ENCODE results near the gene HSPA13.

Gene HSPA13

GRCh38 chr21:14384453-14384852 is 1.5 kb upstream of the HSPA13 start:
- no CpG with 5 or more reads among the region's 2 CpGs for WGBS (ENCODE audit: extremely low coverage, insufficient coverage, insufficient read length)
- no peak overlapping the region for H3K4me2 ChIP-seq (ENCODE audit: low read length)
- H3K4me3 ChIP-seq (ENCODE audit: low read depth, low read length) = no peak overlapping the region
- H3K9ac ChIP-seq (ENCODE audit: low read length) = no peak overlapping the region
- H3K27ac ChIP-seq (ENCODE audit: low read depth, low read length) = no peak overlapping the region
- no peak overlapping the region for H2BK12ac ChIP-seq (ENCODE audit: low read length)
- no peaks in the 10 kb centered on the region for H3K4me1 ChIP-seq (ENCODE audit: control insufficient read depth in 1 of 2, insufficient read depth in 2 of 2, low read length in 2 of 2)
- no peak overlapping the region for H3K23ac ChIP-seq (ENCODE audit: low read length)
- H3K18ac ChIP-seq (ENCODE audit: low read length) = no peak overlapping the region
- no peak overlapping the region for H2AK5ac ChIP-seq (ENCODE audit: low read length)
- H3K4ac ChIP-seq (ENCODE audit: low read depth, low read length) = no peak overlapping the region
- no peak for DNase-seq
- no peak overlapping the region for H4K12ac ChIP-seq (ENCODE audit: low read depth, low read length)
- H4K91ac ChIP-seq (ENCODE audit: low read depth, low read length) = no peak overlapping the region
- no peak overlapping the region for H4K8ac ChIP-seq (ENCODE audit: low read depth, low read length)
- H2AFZ ChIP-seq (ENCODE audit: insufficient read depth, low read length, poor library complexity) = no peak overlapping the region
- H3K27me3 ChIP-seq (ENCODE audit: insufficient read depth, low read length) = no peaks in the 10 kb centered on the region
- peaks cover 0 to 2% of the 10 kb centered on the region in 2 experiments for H3K36me3 ChIP-seq (ENCODE audit: control insufficient read depth in 1 of 2, insufficient read depth in 2 of 2, low read length in 2 of 2)
- no peaks in the 10 kb centered on the region for H3K9me3 ChIP-seq (ENCODE audit: insufficient read depth, low read depth, low read length)
- peaks cover 4% of the 10 kb centered on the region for H3K79me1 ChIP-seq (ENCODE audit: low read length)
- no peak overlapping the region for H3K14ac ChIP-seq (ENCODE audit: low read length)
- H3K79me2 ChIP-seq (ENCODE audit: control insufficient read depth, insufficient read depth, low read length, poor library complexity) = peaks cover 4% of the 10 kb centered on the region
- H2BK120ac ChIP-seq (ENCODE audit: insufficient read depth, low read length, poor library complexity) = no peak overlapping the region
- H2BK5ac ChIP-seq (ENCODE audit: low read depth, low read length, poor library complexity) = no peak overlapping the region

GRCh38 chr21:14383596-14384180 is 742 bp upstream of the HSPA13 start:
- no CpG with 5 or more reads among the region's 21 CpGs for WGBS (ENCODE audit: extremely low coverage, insufficient coverage, insufficient read length)
- no peaks in the 10 kb centered on the region for H3K4me1 ChIP-seq (ENCODE audit: control insufficient read depth in 1 of 2, insufficient read depth in 2 of 2, low read length in 2 of 2)
- H2AFZ ChIP-seq (ENCODE audit: insufficient read depth, low read length, poor library complexity) = peak overlapping the region; percentile 67
- H2BK5ac ChIP-seq (ENCODE audit: low read depth, low read length, poor library complexity) = peak overlapping the region; percentile 31
- no peak overlapping the region for H3K27ac ChIP-seq (ENCODE audit: low read depth, low read length)
- DNase-seq = peak; percentile 2 to 34
- H3K79me1 ChIP-seq (ENCODE audit: low read length) = peaks cover 4% of the 10 kb centered on the region
- H3K4ac ChIP-seq (ENCODE audit: low read depth, low read length) = no peak overlapping the region
- no peak overlapping the region for H4K91ac ChIP-seq (ENCODE audit: low read depth, low read length)
- H3K9me3 ChIP-seq (ENCODE audit: insufficient read depth, low read depth, low read length) = no peaks in the 10 kb centered on the region
- H3K23ac ChIP-seq (ENCODE audit: low read length) = no peak overlapping the region
- no peaks in the 10 kb centered on the region for H3K27me3 ChIP-seq (ENCODE audit: insufficient read depth, low read length)
- H3K14ac ChIP-seq (ENCODE audit: low read length) = no peak overlapping the region
- H2AK5ac ChIP-seq (ENCODE audit: low read length) = no peak overlapping the region
- H3K79me2 ChIP-seq (ENCODE audit: control insufficient read depth, insufficient read depth, low read length, poor library complexity) = peaks cover 4% of the 10 kb centered on the region
- H4K8ac ChIP-seq (ENCODE audit: low read depth, low read length) = peak overlapping the region; percentile 87
- peak overlapping the region; percentile 68 for H3K9ac ChIP-seq (ENCODE audit: low read length)
- H3K4me2 ChIP-seq (ENCODE audit: low read length) = peak overlapping the region; percentile 94
- no peak overlapping the region for H3K18ac ChIP-seq (ENCODE audit: low read length)
- H3K4me3 ChIP-seq (ENCODE audit: low read depth, low read length) = peak overlapping the region; percentile 79
- peaks cover under 1 to 3% of the 10 kb centered on the region in 2 experiments for H3K36me3 ChIP-seq (ENCODE audit: control insufficient read depth in 1 of 2, insufficient read depth in 2 of 2, low read length in 2 of 2)
- peak overlapping the region; percentile 65 for H4K12ac ChIP-seq (ENCODE audit: low read depth, low read length)
- H2BK12ac ChIP-seq (ENCODE audit: low read length) = no peak overlapping the region
- H2BK120ac ChIP-seq (ENCODE audit: insufficient read depth, low read length, poor library complexity) = no peak overlapping the region

- no peak overlapping the region for H2AK5ac ChIP-seq (ENCODE audit: low read length)
- H3K9ac ChIP-seq (ENCODE audit: low read length) = peak overlapping the region; percentile 41
- no CpG with 5 or more reads among the region's 9 CpGs for WGBS (ENCODE audit: extremely low coverage, insufficient coverage, insufficient read length)
- peaks cover 10% of the 10 kb centered on the region in 2 experiments for H3K36me3 ChIP-seq (ENCODE audit: control insufficient read depth in 1 of 2, insufficient read depth in 2 of 2, low read length in 2 of 2)
- H3K4me1 ChIP-seq (ENCODE audit: control insufficient read depth in 1 of 2, insufficient read depth in 2 of 2, low read length in 2 of 2) = no peaks in the 10 kb centered on the region
- H3K4me3 ChIP-seq (ENCODE audit: low read depth, low read length) = peak overlapping the region; percentile 82
- H2BK5ac ChIP-seq (ENCODE audit: low read depth, low read length, poor library complexity) = peak overlapping the region; percentile 70
- H4K12ac ChIP-seq (ENCODE audit: low read depth, low read length) = peak overlapping the region; percentile 66
- H3K9me3 ChIP-seq (ENCODE audit: insufficient read depth, low read depth, low read length) = no peaks in the 10 kb centered on the region
- H3K79me1 ChIP-seq (ENCODE audit: low read length) = peaks cover 4% of the 10 kb centered on the region
- peaks cover 4% of the 10 kb centered on the region for H3K79me2 ChIP-seq (ENCODE audit: control insufficient read depth, insufficient read depth, low read length, poor library complexity)
- H3K27me3 ChIP-seq (ENCODE audit: insufficient read depth, low read length) = no peaks in the 10 kb centered on the region
- H4K91ac ChIP-seq (ENCODE audit: low read depth, low read length) = peak overlapping the region; percentile 78
- H2AFZ ChIP-seq (ENCODE audit: insufficient read depth, low read length, poor library complexity) = peak overlapping the region; percentile 83
- H2BK12ac ChIP-seq (ENCODE audit: low read length) = no peak overlapping the region
- peak overlapping the region; percentile 68 for H3K4ac ChIP-seq (ENCODE audit: low read depth, low read length)
- peak overlapping the region; percentile 69 for H3K18ac ChIP-seq (ENCODE audit: low read length)
- no peak for DNase-seq
- no peak overlapping the region for H3K23ac ChIP-seq (ENCODE audit: low read length)
- H3K14ac ChIP-seq (ENCODE audit: low read length) = peak overlapping the region; percentile 76
- peak overlapping the region; percentile 46 for H3K4me2 ChIP-seq (ENCODE audit: low read length)
- H4K8ac ChIP-seq (ENCODE audit: low read depth, low read length) = peak overlapping the region; percentile 92
- H2BK120ac ChIP-seq (ENCODE audit: insufficient read depth, low read length, poor library complexity) = no peak overlapping the region
- peak overlapping the region; percentile 51 for H3K27ac ChIP-seq (ENCODE audit: low read depth, low read length)
Observed at GRCh38 chr21:14382486-14382834, 486 bp downstream of the HSPA13 start.

GRCh38 chr21:14376854-14377253 is 6.1 kb downstream of the HSPA13 start:
- Histone ChIP-seq H2AFZ (ENCODE audit: insufficient read depth, low read length, poor library complexity) (no peak overlapping the region), H2BK12ac (ENCODE audit: low read length) (no peak overlapping the region), H3K4me2 (ENCODE audit: low read length) (no peak overlapping the region), H4K8ac (ENCODE audit: low read depth, low read length) (no peak overlapping the region), H2BK5ac (ENCODE audit: low read depth, low read length, poor library complexity) (no peak overlapping the region), H2BK120ac (ENCODE audit: insufficient read depth, low read length, poor library complexity) (no peak overlapping the region), H3K14ac (ENCODE audit: low read length) (no peak overlapping the region), H3K9ac (ENCODE audit: low read length) (no peak overlapping the region), H4K91ac (ENCODE audit: low read depth, low read length) (no peak overlapping the region), H3K9me3 (ENCODE audit: insufficient read depth, low read depth, low read length) (no peaks in the 10 kb centered on the region), H3K4me3 (ENCODE audit: low read depth, low read length) (no peak overlapping the region), H3K27me3 (ENCODE audit: insufficient read depth, low read length) (no peaks in the 10 kb centered on the region), H3K27ac (ENCODE audit: low read depth, low read length) (no peak overlapping the region), H2AK5ac (ENCODE audit: low read length) (no peak overlapping the region), H3K4me1 (ENCODE audit: control insufficient read depth in 1 of 2, insufficient read depth in 2 of 2, low read length in 2 of 2) (no peaks in the 10 kb centered on the region), H4K12ac (ENCODE audit: low read depth, low read length) (no peak overlapping the region), H3K4ac (ENCODE audit: low read depth, low read length) (no peak overlapping the region), H3K18ac (ENCODE audit: low read length) (no peak overlapping the region), H3K79me2 (ENCODE audit: control insufficient read depth, insufficient read depth, low read length, poor library complexity) (no peaks in the 10 kb centered on the region), H3K23ac (ENCODE audit: low read length) (no peak overlapping the region), H3K79me1 (ENCODE audit: low read length) (no peaks in the 10 kb centered on the region), H3K36me3 (ENCODE audit: control insufficient read depth in 1 of 2, insufficient read depth in 2 of 2, low read length in 2 of 2) (peaks cover 20 to 29% of the 10 kb centered on the region in 2 experiments)
- no peak for DNase-seq
- no CpG with 5 or more reads among the region's 2 CpGs for WGBS (ENCODE audit: extremely low coverage, insufficient coverage, insufficient read length)

Data from trophoblast cell (in vitro differentiated cells and primary cell).